SK-N-SH (cell line): ENCODE results near the gene PDE4D. TPM values are rescaled to one million over a fixed set of nuclear protein-coding genes. Genes with fewer than 3 reads are reported as not detected.

Source experiments
- CTCF ChIA-PET: fragments of 300-600, 350-600 bp; formaldehyde crosslinking; extraction: SDS; loops from one replicate; lab custom pipeline; 2021; lab: Yijun Ruan, JAX
- POLR2A ChIA-PET: fragments of 350-600 bp; sonication (Branson Sonifier 250); formaldehyde crosslinking; extraction: SDS; loops from one replicate; lab custom pipeline; 2020; ENCODE audit warnings: antibody characterized with exemption, inconsistent platforms; lab: Yijun Ruan, JAX
- DNase-seq: peaks from one replicate; pipeline ENCODE4 v3.0.0; 2012
- H2AFZ ChIP-seq: fragments of 200-600 bp; sonication (generic); 2 replicates; pipeline ENCODE4 v1.8.1; 2016; ENCODE audit warnings: antibody characterized with exemption, mild to moderate bottlenecking, low read depth
- H3F3A ChIP-seq: fragments of 200-600 bp; sonication (generic); replicated peaks from 2 replicates; pipeline ENCODE3; 2016; ENCODE audit warnings: antibody characterized with exemption, mild to moderate bottlenecking; ENCODE audit not compliant: insufficient read depth
- H3K27ac ChIP-seq, 2 experiments: fragments of 200-500 bp in 1 of 2; fragments of 200-600 bp in 1 of 2; sonication (Bioruptor generic) in 1 of 2; sonication (generic), shearing (Covaris generic) in 1 of 2; 2 replicates each; pipeline versions ENCODE4 v1.5.1 to v1.6.1; 2014 to 2016; ENCODE audit warnings: low read depth in 2 of 2, inconsistent platforms in 1 of 2, low read length in 1 of 2, mild to moderate bottlenecking in 1 of 2, mixed read lengths in 1 of 2
- H3K27me3 ChIP-seq: fragments of 200-600 bp; sonication (generic), shearing (Covaris generic); 2 replicates; pipeline ENCODE4 v1.6.1; 2016; ENCODE audit warnings: mixed run types; ENCODE audit not compliant: insufficient read depth
- H3K36me3 ChIP-seq, 2 experiments: fragments of 200-500 bp in 1 of 2; fragments of 200-600 bp in 1 of 2; sonication (Bioruptor generic) in 1 of 2; sonication (generic) in 1 of 2; replicated peaks in 1 of 2; 2 replicates each; pipeline versions ENCODE3 to v1.5.1; 2014 to 2016; ENCODE audit warnings: low read length in 1 of 2, mild to moderate bottlenecking in 1 of 2; ENCODE audit not compliant: insufficient read depth in 2 of 2, control insufficient read depth in 1 of 2
- H3K4me1 ChIP-seq, 2 experiments: fragments of 200-500 bp in 1 of 2; fragments of 200-600 bp in 1 of 2; sonication (Bioruptor generic) in 1 of 2; sonication (generic), shearing (Covaris generic) in 1 of 2; 2 replicates each; pipeline versions ENCODE4 v1.5.1 to v1.6.1; 2014 to 2016; ENCODE audit warnings: low read depth in 1 of 2, low read length in 1 of 2, mixed run types in 1 of 2; ENCODE audit not compliant: insufficient read depth in 2 of 2, control insufficient read depth in 1 of 2
- H3K4me2 ChIP-seq: fragments of 200-600 bp; sonication (generic), shearing (Covaris generic); 2 replicates; pipeline ENCODE4 v1.6.1; 2017; ENCODE audit warnings: mixed run types
- H3K4me3 ChIP-seq, 2 experiments: fragments of 200-500 bp in 1 of 2; fragments of 200-600 bp in 1 of 2; sonication (Bioruptor generic) in 1 of 2; sonication (generic), shearing (Covaris generic) in 1 of 2; 2 replicates each; pipeline versions ENCODE4 v1.5.1 to v1.8.1; 2014 to 2016; ENCODE audit warnings: low read depth in 2 of 2, inconsistent platforms in 1 of 2, low read length in 1 of 2, mild to moderate bottlenecking in 1 of 2, mixed read lengths in 1 of 2, moderate library complexity in 1 of 2
- H3K79me2 ChIP-seq: fragments of 200-600 bp; sonication (generic); 2 replicates; pipeline ENCODE4 v1.8.1; 2017; ENCODE audit warnings: mild to moderate bottlenecking; ENCODE audit not compliant: insufficient read depth
- H3K9ac ChIP-seq: fragments of 200-600 bp; sonication (generic); 2 replicates; pipeline ENCODE4 v1.6.1; 2017; ENCODE audit warnings: mixed run types
- H3K9me2 ChIP-seq: fragments of 200-600 bp; sonication (generic); 2 replicates; pipeline ENCODE4 v1.6.1; 2017; ENCODE audit warnings: mixed run types
- H3K9me3 ChIP-seq: fragments of 200-600 bp; sonication (generic); 2 replicates; pipeline ENCODE4 v1.6.1; 2017; ENCODE audit warnings: mixed run types, mild to moderate bottlenecking, moderate library complexity
- H4K20me1 ChIP-seq: fragments of 200-600 bp; sonication (generic); 2 replicates; pipeline ENCODE4 v1.6.1; 2017; ENCODE audit warnings: mild to moderate bottlenecking, mixed run types; ENCODE audit not compliant: insufficient read depth
- CHD2 ChIP-seq: fragments of 150-350 bp; IDR thresholded peaks from 2 replicates; pipeline ENCODE4 v1.6.1; 2018; ENCODE audit warnings: low read length; ENCODE audit not compliant: partially characterized antibody
- EZH2phosphoT487 ChIP-seq: fragments of 200-600 bp; sonication (generic); IDR thresholded peaks from 2 replicates; pipeline ENCODE4 v1.6.1; 2017; ENCODE audit warnings: low read depth, mixed run types, mild to moderate bottlenecking, antibody characterized with exemption, moderate library complexity, borderline replicate concordance
- FOSL2 ChIP-seq: IDR thresholded peaks from 2 replicates; pipeline ENCODE4 v1.4.0; 2012; ENCODE audit warnings: low read depth, mild to moderate bottlenecking, moderate library complexity, borderline replicate concordance
- FOXJ3 ChIP-seq: sonication (generic); formaldehyde crosslinking; IDR thresholded peaks from 2 replicates; pipeline ENCODE4 v1.5.1; 2020; ENCODE audit warnings: mild to moderate bottlenecking, missing genetic modification reagents
- IRF3 ChIP-seq: fragments of 150-350 bp; IDR thresholded peaks from 2 replicates; pipeline ENCODE4 v1.6.1; 2016; ENCODE audit warnings: mild to moderate bottlenecking, low read depth, low read length
- MEF2A ChIP-seq: IDR thresholded peaks from 2 replicates; pipeline ENCODE4 v1.4.0; 2012; ENCODE audit warnings: low read depth, borderline replicate concordance
- MXI1 ChIP-seq: IDR thresholded peaks from 2 replicates; pipeline ENCODE4 v1.6.1; 2012; ENCODE audit warnings: mild to moderate bottlenecking, low read depth, low read length, improper control_type of control experiment
- POLR2AphosphoS5 ChIP-seq: IDR thresholded peaks from 2 replicates; pipeline ENCODE4 v1.6.1; 2012; ENCODE audit warnings: low read depth, low read length
- RAD21 ChIP-seq: IDR thresholded peaks from 2 replicates; pipeline ENCODE4 v1.6.1; 2012; ENCODE audit warnings: mild to moderate bottlenecking, low read length
- RFX5 ChIP-seq: IDR thresholded peaks from 2 replicates; pipeline ENCODE4 v1.6.1; 2012; ENCODE audit warnings: mild to moderate bottlenecking, improper control_type of control experiment, low read length
- RXRA ChIP-seq: IDR thresholded peaks from 2 replicates; pipeline ENCODE4 v1.4.0; 2012; ENCODE audit warnings: low read depth, mild to moderate bottlenecking, borderline replicate concordance
- SIN3A ChIP-seq: IDR thresholded peaks from 2 replicates; pipeline ENCODE4 v1.6.1; 2012; ENCODE audit warnings: low read depth, mild to moderate bottlenecking, low read length, moderate library complexity, borderline replicate concordance
- SMC3 ChIP-seq: IDR thresholded peaks from 2 replicates; pipeline ENCODE4 v1.6.1; 2012; ENCODE audit warnings: low read depth, low read length, improper control_type of control experiment
- TAF1 ChIP-seq: IDR thresholded peaks from 2 replicates; pipeline ENCODE4 v1.6.1; 2012; ENCODE audit warnings: low read depth, mild to moderate bottlenecking, low read length, moderate library complexity, borderline replicate concordance
- TCF12 ChIP-seq: IDR thresholded peaks from 2 replicates; pipeline ENCODE4 v1.4.0; 2012
- TEAD4 ChIP-seq: IDR thresholded peaks from 2 replicates; pipeline ENCODE4 v1.4.0; 2012; ENCODE audit warnings: mild to moderate bottlenecking, borderline replicate concordance; ENCODE audit not compliant: insufficient read depth
- USF1 ChIP-seq: IDR thresholded peaks from 2 replicates; pipeline ENCODE4 v1.4.0; 2012; ENCODE audit warnings: low read depth, borderline replicate concordance
- YY1 ChIP-seq: IDR thresholded peaks from 2 replicates; pipeline ENCODE4 v1.4.0; 2012; ENCODE audit warnings: low read depth, mild to moderate bottlenecking
- WGBS: methylation state at CpG from one replicate; pipeline ENCODE4 v1.1.6; 2017; ENCODE audit warnings: low lambda C conversion rate; 5-methylcytosine and 5-hydroxymethylcytosine counted together
- polyA plus RNA-seq, 3 experiments: library from polyadenylated mRNA; depleted of rRNA; stranded (reverse); fragments of >200 nt; gene quantifications; 2 replicates each; pipeline ENCODE4 v1.2.3, GENCODE V29; 2012

Gene PDE4D
- polyA plus RNA-seq, 1 of the 3 experiments (the other 2 are of a cell fraction) = 2.4 TPM

GRCh38 chr5:59807806-59808205 is 85.7 kb downstream of the PDE4D start:
- H3K4me2 ChIP-seq = no peak overlapping the region
- H3K79me2 ChIP-seq = no peaks in the 10 kb centered on the region
- TF ChIP-seq IRF3 (no peak), FOXJ3 (no peak), RFX5 (no peak), MXI1 (no peak), RXRA (no peak), CHD2 (no peak)

GRCh38 chr5:59800347-59800893 is 93.1 kb downstream of the PDE4D start:
- ChIA-PET CTCF (interaction anchor here (0.6 to 4.2 kb wide), 44 partner anchors 8 to 915 kb away, joined by 3 to 34 read pairs (median 4); no protein-coding TSS in a partner anchor), POLR2A (no interaction called here)
- Histone ChIP-seq H3K27ac (no peak overlapping the region; a peak in 1 of 4 replicates), H3K9me3 (no peaks in the 10 kb centered on the region), H3K36me3 (no peaks in the 10 kb centered on the region), H3K9ac (no peak overlapping the region), H3K4me2 (no peak overlapping the region), H3K4me1 (peaks cover 10 to 15% of the 10 kb centered on the region in 2 experiments), H2AFZ (no peak overlapping the region), H3K27me3 (no peaks in the 10 kb centered on the region), H4K20me1 (no peaks in the 10 kb centered on the region), H3K79me2 (no peaks in the 10 kb centered on the region), H3K4me3 (no peak overlapping the region; a peak in 1 of 4 replicates), H3F3A (no peaks in the 10 kb centered on the region), H3K9me2 (no peaks in the 10 kb centered on the region)
- DNase-seq = no peak
- 100% methylated on average over 1 of the region's 1 CpG for WGBS
- no peak for TF ChIP-seq POLR2AphosphoS5
- no peak for TF ChIP-seq TEAD4
- no peak for TF ChIP-seq YY1
- TF ChIP-seq TAF1 = no peak
- TF ChIP-seq EZH2phosphoT487 = no peak
- no peak for TF ChIP-seq SIN3A
- no peak for TF ChIP-seq FOSL2
- TF ChIP-seq MEF2A = no peak
- no peak for TF ChIP-seq RFX5
- no peak for TF ChIP-seq IRF3
- no peak for TF ChIP-seq SMC3
- no peak for TF ChIP-seq TCF12
- no peak for TF ChIP-seq RAD21
- no peak for TF ChIP-seq USF1

More at GRCh38 chr5:59807806-59808205, 85.7 kb downstream of the PDE4D start:
- H2AFZ ChIP-seq = no peak overlapping the region
- H3K9me2 ChIP-seq = no peaks in the 10 kb centered on the region
- H3K4me3 ChIP-seq = no peak overlapping the region
- H3K9me3 ChIP-seq = no peaks in the 10 kb centered on the region
- POLR2A ChIA-PET = no interaction called here
- no peak overlapping the region for H3K27ac ChIP-seq
- no peaks in the 10 kb centered on the region; a peak in 1 of 4 replicates for H3K4me1 ChIP-seq
- 97% methylated on average over 3 of the region's 3 CpGs for WGBS
- no peaks in the 10 kb centered on the region for H3F3A ChIP-seq
- no peaks in the 10 kb centered on the region for H4K20me1 ChIP-seq
- no peak overlapping the region for H3K9ac ChIP-seq
- H3K36me3 ChIP-seq = no peaks in the 10 kb centered on the region
- CTCF ChIA-PET = interaction anchor here (0.8 to 2.3 kb wide), 6 partner anchors 17 to 842 kb away, joined by 3 to 10 read pairs (median 4); no protein-coding TSS in a partner anchor
- no peaks in the 10 kb centered on the region for H3K27me3 ChIP-seq
- no peak for DNase-seq
